NCI-H1417 (cell line): ENCODE measurements around the gene NAGPA.
"Not testable (repeated sequence)": the region's sequence is repeated elsewhere in the genome, so short reads cannot be mapped to it uniquely, and the experiment has no call there.

ENCODE experiments used
- DNase-seq, 3 experiments: peaks; one replicate each; lab custom pipeline; 2025; lab: John Stamatoyannopoulos, UW

Gene NAGPA

GRCh38 chr16:5033256-5034166, at the start of gene NAGPA:
TSS of gene NAGPA (minus strand) at chr16:5033935. CDS start at chr16:5033914, 21 bp downstream.
- DNase-seq = peak; percentile 71 to 86 (median 85)

GRCh38 chr16:5080996-5081395, 47.3 kb upstream of the NAGPA start:
- DNase-seq = not testable (repeated sequence)

- DNase-seq = not testable (repeated sequence)
These were observed 46.7 kb upstream of the NAGPA start for GRCh38 chr16:5080461-5080860.

GRCh38 chr16:5078626-5079025, 44.9 kb upstream of the NAGPA start:
- DNase-seq = no peak

GRCh38 chr16:5077304-5077703, 43.6 kb upstream of the NAGPA start:
- DNase-seq = no peak

GRCh38 chr16:5075637-5076036, 41.9 kb upstream of the NAGPA start:
- no peak for DNase-seq

GRCh38 chr16:5073771-5074170, 40.0 kb upstream of the NAGPA start:
- not testable (repeated sequence) for DNase-seq

GRCh38 chr16:5073279-5073629, 39.5 kb upstream of the NAGPA start:
- DNase-seq = no peak

GRCh38 chr16:5072334-5073278, 38.9 kb upstream of the NAGPA start:
- DNase-seq = no peak

- DNase-seq = peak; percentile 80 to 90 (median 84)
These were observed 38.1 kb upstream of the NAGPA start, which contains the start of gene ALG1 for GRCh38 chr16:5071681-5072333. TSS of gene ALG1 (plus strand) at chr16:5071843. CDS start at chr16:5071850, 7 bp downstream.

GRCh38 chr16:5071341-5071680, 37.6 kb upstream of the NAGPA start:
- DNase-seq = no peak

- DNase-seq = no peak
These were observed 36.9 kb upstream of the NAGPA start for GRCh38 chr16:5070431-5071186.

GRCh38 chr16:5069854-5070253, 36.1 kb upstream of the NAGPA start:
- DNase-seq = no peak

- DNase-seq = no peak
These were observed 35.3 kb upstream of the NAGPA start for GRCh38 chr16:5069048-5069447.

- DNase-seq = no peak
These were observed 32.8 kb upstream of the NAGPA start for GRCh38 chr16:5066511-5066910.

GRCh38 chr16:5065813-5066212, 32.1 kb upstream of the NAGPA start, which contains the start of gene C16orf89:
TSS of gene C16orf89 (minus strand) at chr16:5065956. CDS start at chr16:5065908, 48 bp downstream.
- no peak for DNase-seq

- DNase-seq = no peak
These were observed 31.6 kb upstream of the NAGPA start for GRCh38 chr16:5065326-5065725.

- DNase-seq = peak; percentile 18 to 67 (median 64)
These were observed 31.2 kb upstream of the NAGPA start for GRCh38 chr16:5064915-5065314.

GRCh38 chr16:5062790-5063765, 29.3 kb upstream of the NAGPA start:
- DNase-seq = peak in 1 of 3 experiments; percentile 6

- DNase-seq = no peak
These were observed 28.3 kb upstream of the NAGPA start for GRCh38 chr16:5062051-5062450.
